Karpas-422 (cell line): ENCODE data around the gene NNMT. TPM values are rescaled to one million over a fixed set of nuclear protein-coding genes. Genes with fewer than 3 reads are reported as not detected.

Source experiments
- DNase-seq: peaks from one replicate; pipeline ENCODE4 v3.0.0-alpha.2; 2015
- H2AFZ ChIP-seq: fragments of 200-600 bp; sonication (generic); 2 replicates; pipeline ENCODE4 v1.6.1; 2014; ENCODE audit warnings: antibody characterized with exemption, low read length, mixed read lengths
- H3K27ac ChIP-seq: fragments of 200-600 bp; sonication (generic); 2 replicates; pipeline ENCODE4 v1.5.1; 2014; ENCODE audit warnings: mild to moderate bottlenecking, low read length, moderate library complexity
- H3K27me3 ChIP-seq: fragments of 200-600 bp; sonication (generic); 2 replicates; pipeline ENCODE4 v1.6.1; 2014; ENCODE audit warnings: low read length, mixed read lengths
- H3K36me3 ChIP-seq: fragments of 200-600 bp; sonication (generic); 2 replicates; pipeline ENCODE4 v1.6.1; 2014; ENCODE audit warnings: low read length, mixed read lengths; ENCODE audit not compliant: insufficient read depth
- H3K4me1 ChIP-seq: fragments of 200-600 bp; sonication (generic); 2 replicates; pipeline ENCODE4 v1.6.1; 2014; ENCODE audit warnings: mild to moderate bottlenecking, low read length, mixed read lengths
- H3K4me2 ChIP-seq: fragments of 200-600 bp; sonication (generic); 2 replicates; pipeline ENCODE4 v1.6.1; 2014; ENCODE audit warnings: low read length, low read depth, mild to moderate bottlenecking; ENCODE audit not compliant: poor library complexity, severe bottlenecking
- H3K4me3 ChIP-seq: fragments of 200-600 bp; sonication (generic); 2 replicates; pipeline ENCODE4 v1.5.1; 2014; ENCODE audit warnings: mild to moderate bottlenecking, antibody characterized with exemption, low read length, mixed read lengths
- H3K79me2 ChIP-seq: fragments of 200-600 bp; sonication (generic); 2 replicates; pipeline ENCODE4 v1.6.1; 2014; ENCODE audit warnings: mild to moderate bottlenecking, low read length, mixed read lengths
- H3K9ac ChIP-seq: fragments of 200-600 bp; sonication (generic); 2 replicates; pipeline ENCODE4 v1.6.0; 2014; ENCODE audit warnings: low read length
- H3K9me2 ChIP-seq: fragments of 200-600 bp; sonication (generic), shearing (Covaris generic); replicated peaks from 2 replicates; pipeline ENCODE4 v1.6.0; 2014; ENCODE audit warnings: mild to moderate bottlenecking, low read length, moderate library complexity; ENCODE audit not compliant: insufficient read depth
- H3K9me3 ChIP-seq: fragments of 300-700, 200-600 bp; sonication (generic); 2 replicates; pipeline ENCODE4 v1.6.1; 2014; ENCODE audit warnings: low read length, mixed read lengths
- H4K20me1 ChIP-seq: fragments of 200-600 bp; sonication (generic); 2 replicates; pipeline ENCODE4 v1.6.1; 2014; ENCODE audit warnings: mild to moderate bottlenecking, antibody characterized with exemption, low read length, low read depth; ENCODE audit not compliant: insufficient read depth
- total RNA-seq: library from RNA; depleted of rRNA; stranded (reverse); fragments of >200 nt; shearing (Covaris generic); gene quantifications from 2 replicates; pipeline ENCODE4 v1.2.3, GENCODE V29; 2014; ENCODE audit warnings: low replicate concordance

Gene NNMT
- total RNA-seq, 1 experiment from 2014 or later = not detected

- H3K9me2 ChIP-seq = no peaks in the 10 kb centered on the region
- H3K9me3 ChIP-seq = no peaks in the 10 kb centered on the region
- no peak for DNase-seq
- H3K4me1 ChIP-seq = no peaks in the 10 kb centered on the region
- no peaks in the 10 kb centered on the region for H4K20me1 ChIP-seq
- no peak overlapping the region for H3K27ac ChIP-seq
- no peak overlapping the region for H3K9ac ChIP-seq
- no peak overlapping the region for H3K4me2 ChIP-seq
- no peaks in the 10 kb centered on the region for H3K36me3 ChIP-seq
- no peaks in the 10 kb centered on the region for H3K27me3 ChIP-seq
- H3K79me2 ChIP-seq = no peaks in the 10 kb centered on the region
- H2AFZ ChIP-seq = no peak overlapping the region
- H3K4me3 ChIP-seq = no peak overlapping the region
These were observed 11.3 kb upstream of the NNMT start for GRCh38 chr11:114284914-114285313.

- Histone ChIP-seq H3K4me2 (no peak overlapping the region), H3K27ac (no peak overlapping the region), H3K9ac (no peak overlapping the region)
These were observed 10.6 kb upstream of the NNMT start for GRCh38 chr11:114285599-114285998.

GRCh38 chr11:114286229-114286628 is 10.0 kb upstream of the NNMT start:
- Histone ChIP-seq H3K9me3 (no peaks in the 10 kb centered on the region), H3K4me2 (no peak overlapping the region), H3K36me3 (no peaks in the 10 kb centered on the region), H3K27me3 (no peaks in the 10 kb centered on the region), H2AFZ (no peak overlapping the region), H3K27ac (no peak overlapping the region), H4K20me1 (no peaks in the 10 kb centered on the region), H3K9ac (no peak overlapping the region), H3K4me3 (no peak overlapping the region), H3K4me1 (no peaks in the 10 kb centered on the region), H3K9me2 (no peaks in the 10 kb centered on the region), H3K79me2 (no peaks in the 10 kb centered on the region)
- no peak for DNase-seq

More at GRCh38 chr11:114285599-114285998, 10.6 kb upstream of the NNMT start:
- no peak overlapping the region for H2AFZ ChIP-seq
- H3K36me3 ChIP-seq = no peaks in the 10 kb centered on the region
- no peak overlapping the region for H3K4me3 ChIP-seq
- H3K27me3 ChIP-seq = no peaks in the 10 kb centered on the region
- H4K20me1 ChIP-seq = no peaks in the 10 kb centered on the region
- no peaks in the 10 kb centered on the region for H3K9me3 ChIP-seq
- no peaks in the 10 kb centered on the region for H3K79me2 ChIP-seq
- no peaks in the 10 kb centered on the region for H3K4me1 ChIP-seq
- DNase-seq = no peak
- H3K9me2 ChIP-seq = no peaks in the 10 kb centered on the region

GRCh38 chr11:114287154-114287553 is 9.0 kb upstream of the NNMT start:
- Histone ChIP-seq H2AFZ (no peak overlapping the region), H3K4me1 (no peaks in the 10 kb centered on the region), H3K27ac (no peak overlapping the region)

GRCh38 chr11:114288136-114288535 is 8.1 kb upstream of the NNMT start:
- Histone ChIP-seq H3K9ac (no peak overlapping the region), H3K79me2 (no peaks in the 10 kb centered on the region), H3K27me3 (no peaks in the 10 kb centered on the region), H3K4me1 (no peaks in the 10 kb centered on the region), H3K9me2 (no peaks in the 10 kb centered on the region), H3K9me3 (no peaks in the 10 kb centered on the region), H3K4me2 (no peak overlapping the region), H4K20me1 (no peaks in the 10 kb centered on the region), H3K4me3 (no peak overlapping the region), H2AFZ (no peak overlapping the region), H3K27ac (no peak overlapping the region), H3K36me3 (no peaks in the 10 kb centered on the region)
- DNase-seq = no peak

More at GRCh38 chr11:114287154-114287553, 9.0 kb upstream of the NNMT start:
- no peaks in the 10 kb centered on the region for H3K9me3 ChIP-seq
- no peak overlapping the region for H3K4me3 ChIP-seq
- H3K4me2 ChIP-seq = no peak overlapping the region
- no peaks in the 10 kb centered on the region for H3K27me3 ChIP-seq
- no peak for DNase-seq
- no peaks in the 10 kb centered on the region for H3K79me2 ChIP-seq
- H3K9ac ChIP-seq = no peak overlapping the region
- no peaks in the 10 kb centered on the region for H3K9me2 ChIP-seq
- no peaks in the 10 kb centered on the region for H3K36me3 ChIP-seq
- H4K20me1 ChIP-seq = no peaks in the 10 kb centered on the region

GRCh38 chr11:114289779-114290178 is 6.4 kb upstream of the NNMT start:
- Histone ChIP-seq H3K36me3 (no peaks in the 10 kb centered on the region), H3K27me3 (no peaks in the 10 kb centered on the region), H2AFZ (no peak overlapping the region), H3K9me3 (no peaks in the 10 kb centered on the region), H3K4me3 (no peak overlapping the region), H3K9ac (no peak overlapping the region), H4K20me1 (no peaks in the 10 kb centered on the region), H3K27ac (no peak overlapping the region), H3K4me1 (no peaks in the 10 kb centered on the region), H3K79me2 (no peaks in the 10 kb centered on the region), H3K9me2 (no peaks in the 10 kb centered on the region), H3K4me2 (no peak overlapping the region)
- DNase-seq = no peak

GRCh38 chr11:114290503-114291235 is 5.5 kb upstream of the NNMT start:
- no peak overlapping the region for H3K9ac ChIP-seq
- H3K27ac ChIP-seq = no peak overlapping the region
- no peak overlapping the region for H3K4me2 ChIP-seq
- no peak for DNase-seq
- H3K79me2 ChIP-seq = no peaks in the 10 kb centered on the region
- H3K27me3 ChIP-seq = no peaks in the 10 kb centered on the region
- no peaks in the 10 kb centered on the region for H3K4me1 ChIP-seq
- H3K9me3 ChIP-seq = no peaks in the 10 kb centered on the region
- no peaks in the 10 kb centered on the region for H3K36me3 ChIP-seq
- no peak overlapping the region for H3K4me3 ChIP-seq
- no peaks in the 10 kb centered on the region for H4K20me1 ChIP-seq
- H2AFZ ChIP-seq = no peak overlapping the region
- H3K9me2 ChIP-seq = no peaks in the 10 kb centered on the region

GRCh38 chr11:114291381-114291780 is 4.8 kb upstream of the NNMT start:
- no peak overlapping the region for H3K4me2 ChIP-seq
- H3K9me2 ChIP-seq = no peaks in the 10 kb centered on the region
- no peaks in the 10 kb centered on the region for H3K36me3 ChIP-seq
- no peak overlapping the region for H3K4me3 ChIP-seq
- no peak overlapping the region for H3K27ac ChIP-seq
- H3K4me1 ChIP-seq = no peaks in the 10 kb centered on the region
- H2AFZ ChIP-seq = no peak overlapping the region
- H3K9ac ChIP-seq = no peak overlapping the region
- DNase-seq = no peak
- no peaks in the 10 kb centered on the region for H3K9me3 ChIP-seq
- H3K79me2 ChIP-seq = no peaks in the 10 kb centered on the region
- no peaks in the 10 kb centered on the region for H4K20me1 ChIP-seq
- no peaks in the 10 kb centered on the region for H3K27me3 ChIP-seq
